Chondrocyte (in vitro differentiated cells): ENCODE data around the gene HMMR. TPM values are rescaled to one million over a fixed set of nuclear protein-coding genes. Genes with fewer than 3 reads are reported as not detected.

Source experiments
- DNase-seq: peaks from one replicate; pipeline ENCODE4 v3.0.0; 2021; ENCODE audit warnings: mixed read lengths, low spot score
- H3K27ac Mint-ChIP-seq: one replicate; pipeline ENCODE4 v1.8.0; 2021; ENCODE audit warnings: mild to moderate bottlenecking, moderate library complexity, mixed read lengths; ENCODE audit not compliant: unreplicated experiment
- H3K27me3 Mint-ChIP-seq: 2 replicates; pipeline ENCODE4 v1.8.0; 2021; ENCODE audit warnings: low read depth, mixed read lengths
- H3K36me3 Mint-ChIP-seq: 2 replicates; pipeline ENCODE4 v1.8.0; 2021; ENCODE audit warnings: low read depth, mixed read lengths
- H3K4me1 Mint-ChIP-seq: 2 replicates; pipeline ENCODE4 v1.8.0; 2021; ENCODE audit warnings: low read depth, mild to moderate bottlenecking, mixed read lengths
- H3K4me3 Mint-ChIP-seq: one replicate; pipeline ENCODE4 v1.8.0; 2021; ENCODE audit warnings: mild to moderate bottlenecking, moderate library complexity, mixed read lengths; ENCODE audit not compliant: unreplicated experiment
- H3K9me3 Mint-ChIP-seq: 2 replicates; pipeline ENCODE4 v1.8.0; 2021; ENCODE audit warnings: low read depth, mixed read lengths
- CTCF ChIP-seq: fragments of 200-600 bp; sonication (generic); IDR thresholded peaks from 2 replicates; pipeline ENCODE4 v1.5.0; 2021; ENCODE audit warnings: antibody characterized with exemption, mild to moderate bottlenecking, moderate library complexity
- total RNA-seq: library from RNA; stranded (reverse); gene quantifications from 3 replicates; pipeline ENCODE4 v1.2.1, GENCODE V29; 2021

Gene HMMR
- total RNA-seq, 1 donor from 2014 or later, result 4.2 TPM

- peaks cover 18% of the 10 kb centered on the region for H3K36me3 Mint-ChIP-seq
- no peaks in the 10 kb centered on the region for H3K9me3 Mint-ChIP-seq
- H3K27me3 Mint-ChIP-seq, result no peaks in the 10 kb centered on the region
- DNase-seq, result no peak
- H3K4me1 Mint-ChIP-seq, result peaks cover 43% of the 10 kb centered on the region
- no peak overlapping the region for H3K4me3 Mint-ChIP-seq
- TF ChIP-seq CTCF, result no peak
- no peak overlapping the region for H3K27ac Mint-ChIP-seq
Measured at GRCh38 chr5:163440954-163441353, 19.5 kb upstream of the HMMR start.

GRCh38 chr5:163444526-163444925 lies 15.9 kb upstream of the HMMR start:
- Mint-ChIP-seq H3K27me3 (no peaks in the 10 kb centered on the region), H3K36me3 (peaks cover 37% of the 10 kb centered on the region), H3K9me3 (no peaks in the 10 kb centered on the region), H3K27ac (no peak overlapping the region), H3K4me3 (no peak overlapping the region), H3K4me1 (peaks cover 19% of the 10 kb centered on the region)
- no peak for TF ChIP-seq CTCF
- no peak for DNase-seq

- DNase-seq, result no peak
- TF ChIP-seq CTCF, result no peak
- no peaks in the 10 kb centered on the region for H3K9me3 Mint-ChIP-seq
- no peak overlapping the region for H3K27ac Mint-ChIP-seq
- no peak overlapping the region for H3K4me3 Mint-ChIP-seq
- H3K27me3 Mint-ChIP-seq, result no peaks in the 10 kb centered on the region
- H3K4me1 Mint-ChIP-seq, result peaks cover 11% of the 10 kb centered on the region
- peaks cover 37% of the 10 kb centered on the region for H3K36me3 Mint-ChIP-seq
Measured at GRCh38 chr5:163445345-163445744, 15.1 kb upstream of the HMMR start.

- DNase-seq, result no peak
- Mint-ChIP-seq H3K27me3 (no peaks in the 10 kb centered on the region), H3K27ac (peak overlapping the region; percentile 66), H3K4me3 (no peak overlapping the region), H3K36me3 (peaks cover 30% of the 10 kb centered on the region), H3K4me1 (no peaks in the 10 kb centered on the region), H3K9me3 (no peaks in the 10 kb centered on the region)
- no peak for TF ChIP-seq CTCF
Measured at GRCh38 chr5:163447191-163447590, 13.2 kb upstream of the HMMR start.

- Mint-ChIP-seq H3K27me3 (no peaks in the 10 kb centered on the region), H3K4me1 (no peaks in the 10 kb centered on the region), H3K36me3 (peaks cover 27% of the 10 kb centered on the region), H3K27ac (no peak overlapping the region), H3K4me3 (no peak overlapping the region), H3K9me3 (no peaks in the 10 kb centered on the region)
- DNase-seq, result no peak
- no peak for TF ChIP-seq CTCF
Measured at GRCh38 chr5:163447875-163448274, 12.6 kb upstream of the HMMR start.
